Left renal pelvis (tissue), 4 donors: ENCODE data around the gene MTREX. TPM values are rescaled to one million over a fixed set of nuclear protein-coding genes. Genes with fewer than 3 reads are reported as not detected.
"Not testable (repeated sequence)": the region's sequence is repeated elsewhere in the genome, so short reads cannot be mapped to it uniquely, and the experiment has no call there.

Source experiments
- DNase-seq, 4 donors: peaks; one replicate each; pipeline ENCODE4 v3.0.0-alpha.2; 2013; ENCODE audit warnings: low read depth in 4 of 4, low spot score in 3 of 4
- polyA plus RNA-seq, 4 donors: library from polyadenylated mRNA; unstranded; fragments of 120-200 nt; gene quantifications; one replicate each; pipeline ENCODE4 v1.2.1, GENCODE V29; 2013; ENCODE audit not compliant: insufficient read length in 4 of 4

The MTREX gene
- polyA plus RNA-seq: 10 to 100 TPM; 76.9 to 98.4 (median 94.1) TPM

DNA sequence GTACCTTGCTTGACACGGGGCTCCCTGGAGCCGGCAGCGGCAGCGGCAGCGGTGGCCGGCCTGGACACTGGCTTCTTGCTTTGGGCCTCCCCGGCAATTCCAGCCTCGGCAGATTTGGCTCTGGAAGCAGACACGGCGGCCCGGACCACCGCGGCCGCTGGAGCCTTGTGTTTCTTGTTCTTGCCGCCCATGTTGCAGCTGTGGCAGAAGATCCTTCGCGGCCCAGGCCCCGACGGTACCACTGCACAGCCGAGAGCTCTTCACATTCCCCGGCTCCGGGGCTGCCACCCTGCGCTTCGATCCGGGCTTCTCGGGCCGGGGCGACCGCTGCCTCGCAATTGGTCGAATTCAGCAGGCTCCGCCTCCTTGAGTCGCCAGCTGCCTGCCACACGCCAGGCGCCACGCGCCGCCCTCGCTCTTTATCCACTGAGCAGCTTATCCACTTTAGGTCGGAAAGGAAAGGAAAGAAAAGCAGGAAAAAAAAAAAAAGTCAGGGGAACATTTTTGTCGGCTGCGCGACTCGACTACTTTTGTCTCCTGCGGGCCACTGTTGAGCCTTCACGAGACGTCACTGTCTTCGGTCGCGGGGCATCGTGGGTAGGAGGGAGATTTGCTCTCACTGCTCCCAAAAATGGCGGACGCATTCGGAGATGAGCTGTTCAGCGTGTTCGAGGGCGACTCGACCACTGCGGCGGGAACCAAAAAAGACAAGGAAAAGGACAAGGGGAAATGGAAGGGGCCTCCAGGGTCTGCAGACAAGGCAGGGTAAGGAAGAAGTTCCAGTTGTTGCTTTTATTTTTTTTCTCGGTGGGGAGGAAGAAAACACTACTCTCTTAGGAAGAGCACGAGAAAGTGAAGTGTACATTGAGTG, at the start of gene MTREX, which contains the start of gene DHX29:
TSS of gene MTREX (plus strand) at position 607 of the 871 bp plus-strand sequence. CDS start at position 632, 25 bp downstream.
TSS of gene DHX29 (minus strand) at position 312 of the 871 bp plus-strand sequence. CDS start at position 191, 121 bp downstream.
- peak; percentile 88 to 93 (median 89) for DNase-seq

DNA sequence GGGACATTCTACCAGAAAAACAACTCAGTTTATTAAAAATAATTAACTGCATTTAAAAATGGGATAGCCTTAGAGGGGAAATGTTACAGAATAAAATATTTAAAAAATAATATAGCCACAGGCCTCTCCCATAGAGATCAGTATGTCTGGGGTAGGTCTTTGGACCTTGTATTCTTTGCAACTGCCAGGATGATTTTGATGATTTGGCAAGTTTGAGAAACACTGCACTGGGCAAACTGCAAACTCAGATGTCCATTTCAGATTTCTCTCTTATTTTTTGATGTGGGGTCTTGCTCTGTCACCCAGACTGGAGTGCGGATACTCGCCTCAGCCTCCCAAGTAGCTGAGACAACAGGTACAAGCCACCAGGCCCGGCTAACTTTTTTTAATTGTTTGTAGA, 49.5 kb upstream of the MTREX start:
- no peak for DNase-seq

- no peak for DNase-seq
Measured at GRCh38 chr5:55276771-55277170, 31.0 kb upstream of the MTREX start.

GRCh38 chr5:55278778-55279177, 29.0 kb upstream of the MTREX start:
- DNase-seq: no peak

DNA sequence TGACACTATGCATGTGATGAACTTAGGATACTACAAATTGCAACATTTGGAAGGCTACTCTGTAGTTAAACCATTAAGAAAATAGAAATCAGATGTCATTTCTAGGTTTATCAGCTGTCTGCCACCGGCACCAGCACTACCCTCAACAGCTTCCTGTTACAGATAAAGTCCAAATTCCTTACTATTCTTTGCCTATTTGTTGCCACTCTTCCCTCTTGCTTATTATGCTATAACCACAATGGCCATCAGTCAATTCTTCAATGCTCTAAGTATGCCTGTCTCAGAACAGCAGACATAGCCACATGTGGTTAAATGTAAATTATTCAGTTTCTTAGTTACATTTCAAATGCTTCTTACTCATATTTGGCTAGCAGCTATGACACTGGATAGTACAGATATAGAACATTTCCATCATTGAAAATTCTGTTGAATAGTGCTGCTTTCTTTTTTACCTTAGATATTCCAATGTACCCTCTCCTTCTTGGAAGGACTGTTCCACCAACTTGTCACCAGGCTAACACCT, 21.3 kb upstream of the MTREX start:
- no peak for DNase-seq

GRCh38 chr5:55289808-55290207, 18.0 kb upstream of the MTREX start:
- no peak for DNase-seq

DNA sequence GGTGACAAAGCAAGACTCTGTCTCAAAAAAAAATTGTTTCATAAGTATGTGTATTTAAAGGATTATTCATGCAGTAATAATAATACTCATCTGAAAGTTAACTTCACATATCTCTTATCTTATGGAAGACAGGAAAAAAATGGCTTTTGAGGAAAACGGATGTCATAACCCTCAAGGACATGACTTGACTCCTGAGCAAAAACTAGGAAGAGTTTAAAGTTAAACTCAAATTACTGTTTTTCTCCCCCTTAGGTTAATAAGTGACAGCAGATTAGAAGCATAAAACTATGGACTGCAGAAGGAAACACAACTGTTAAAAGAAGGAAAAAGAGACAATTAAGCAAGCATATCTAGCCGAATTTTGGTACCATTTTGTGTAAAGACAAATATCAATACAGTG, 16.8 kb upstream of the MTREX start:
- DNase-seq: no peak

- no peak for DNase-seq
Measured at GRCh38 chr5:55294935-55295334, 12.9 kb upstream of the MTREX start.

GRCh38 chr5:55300890-55301289, 6.9 kb upstream of the MTREX start:
- no peak for DNase-seq

- DNase-seq: no peak
Measured at GRCh38 chr5:55303238-55303690, 4.5 kb upstream of the MTREX start.

- DNase-seq: no peak
Measured at GRCh38 chr5:55304584-55304983, 3.2 kb upstream of the MTREX start.

DNA sequence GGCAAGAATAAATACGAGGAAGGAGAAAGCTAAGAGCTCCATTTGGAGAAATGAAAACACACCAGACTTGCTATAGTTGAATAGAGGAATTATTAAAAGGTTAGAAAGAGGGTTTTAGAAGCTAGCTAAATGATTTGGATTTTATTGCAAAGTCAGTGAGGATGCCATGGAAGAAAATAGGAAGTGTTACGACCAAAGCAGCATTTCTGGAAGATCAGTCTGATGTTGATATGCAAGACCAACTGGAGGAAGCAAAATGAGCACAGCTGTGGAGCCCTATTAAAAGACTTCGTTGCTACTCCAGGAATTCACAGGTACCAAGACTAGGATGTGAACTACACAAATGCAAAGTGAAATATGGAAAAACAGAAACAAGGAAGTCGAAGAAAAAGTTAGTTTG, 2.4 kb upstream of the MTREX start:
- no peak for DNase-seq

- DNase-seq: no peak
Measured at GRCh38 chr5:55306641-55307382, 977 bp upstream of the MTREX start.

DNA sequence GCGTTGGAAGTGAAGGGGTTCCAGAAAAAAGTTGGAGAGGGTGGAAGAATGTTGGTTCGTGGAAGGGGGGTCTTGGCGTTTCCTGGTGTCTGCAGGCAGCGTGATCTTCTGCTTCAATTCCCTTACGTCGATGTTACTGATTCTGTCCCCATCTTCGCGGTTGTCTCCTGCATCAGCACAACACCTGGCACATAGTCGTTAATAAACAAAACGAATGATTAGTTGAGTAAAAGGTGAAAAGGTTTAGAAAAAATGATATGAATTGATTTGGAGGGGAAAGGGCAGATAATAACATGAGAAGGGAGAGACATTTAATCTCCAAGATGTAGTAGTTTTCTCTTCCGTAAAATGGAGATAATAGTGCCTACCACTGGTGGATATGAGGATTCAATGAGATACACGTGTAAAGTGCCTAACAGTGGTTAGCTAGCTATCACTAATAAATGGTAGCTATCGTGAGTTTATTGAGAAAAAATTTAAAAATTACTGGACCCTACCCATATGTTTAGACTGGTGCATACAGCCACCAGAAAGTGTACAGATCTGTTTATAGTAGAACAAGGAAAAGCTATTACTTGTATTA, 556 bp downstream of the MTREX start:
- DNase-seq: peak in 1 of 4 donors; percentile 24

DNA sequence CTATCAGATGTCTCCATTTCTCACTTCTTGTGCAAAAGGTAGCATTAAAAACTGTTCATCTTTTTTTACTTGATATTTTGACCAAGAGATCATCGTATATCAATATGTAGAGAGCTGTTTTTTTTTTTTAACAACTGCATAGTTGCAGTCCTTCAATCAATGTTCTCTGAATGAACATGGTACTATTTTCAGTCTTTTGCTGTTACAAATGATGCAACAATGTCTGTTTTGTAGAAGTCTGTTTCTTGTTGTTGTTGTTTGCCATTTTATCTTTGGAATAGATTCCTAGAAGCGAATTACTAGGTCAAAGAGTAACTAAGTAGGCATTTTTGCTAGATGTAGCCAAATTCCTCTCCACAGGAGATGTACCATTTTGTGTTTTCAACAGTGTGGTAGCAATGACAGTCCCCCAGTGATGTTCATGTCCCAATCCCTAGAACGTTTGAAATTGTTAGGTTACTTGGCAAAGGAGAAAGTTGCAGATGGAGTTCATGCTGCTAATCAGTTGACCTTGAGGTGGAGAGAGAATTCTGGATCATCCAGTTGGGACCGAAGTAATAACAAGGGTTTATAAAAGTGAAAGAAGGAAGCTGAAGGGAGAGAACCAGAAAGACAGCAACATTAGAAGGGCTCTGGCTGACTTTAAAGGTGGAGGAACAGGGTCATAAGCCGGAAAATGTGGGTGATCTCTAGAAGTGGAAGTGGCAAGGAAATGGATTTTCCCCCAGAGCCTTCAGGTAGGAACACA, 6.3 kb downstream of the MTREX start:
- DNase-seq: no peak

- no peak for DNase-seq
Measured at GRCh38 chr5:55316289-55316688, 8.5 kb downstream of the MTREX start.

GRCh38 chr5:55316837-55317236, 9.0 kb downstream of the MTREX start:
- DNase-seq: no peak

DNA sequence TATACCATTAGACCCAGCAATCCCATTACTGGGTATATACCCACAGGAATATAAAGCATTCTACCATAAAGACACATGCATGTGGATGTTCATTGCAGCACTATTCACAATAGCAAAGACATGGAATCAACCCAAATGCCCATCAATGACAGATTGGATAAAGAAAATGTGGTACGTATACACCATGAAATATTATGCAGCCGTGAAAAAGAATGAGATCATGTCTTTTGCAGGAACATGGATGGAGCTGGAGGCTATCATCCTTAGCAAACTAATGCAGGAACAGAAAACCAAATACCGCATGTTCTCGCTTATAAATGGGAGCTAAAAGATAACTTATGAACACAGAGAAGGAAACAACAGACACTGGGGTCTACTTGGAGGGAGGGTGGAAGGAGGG, 10.4 kb downstream of the MTREX start:
- DNase-seq: not testable (repeated sequence)

- DNase-seq: no peak
Measured at GRCh38 chr5:55319491-55319890, 11.7 kb downstream of the MTREX start.

DNA sequence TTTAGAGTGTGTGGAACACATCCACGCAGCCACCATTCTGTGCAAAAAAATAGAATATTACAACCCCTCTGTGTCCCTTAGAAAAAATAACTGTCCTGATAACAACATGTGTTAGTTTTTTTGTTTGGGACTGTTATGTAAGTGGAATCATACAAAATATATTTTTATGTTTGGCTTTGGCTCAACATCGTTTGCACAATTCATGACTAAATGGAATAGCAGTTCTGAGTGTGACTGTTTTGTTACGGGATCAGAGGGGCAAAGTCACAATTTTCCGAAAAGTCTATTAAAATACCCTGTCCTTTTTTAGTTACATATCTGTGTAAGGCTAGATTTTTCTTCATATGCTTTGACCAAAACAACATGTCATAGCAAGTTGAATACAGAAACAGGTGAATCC, 12.8 kb downstream of the MTREX start:
- DNase-seq: no peak
